Small intestine (tissue), 7 donors: Measurements from ENCODE around the gene PIGP. TPM values are rescaled to one million over a fixed set of nuclear protein-coding genes. Genes with fewer than 3 reads are reported as not detected.
A peak's percentile ranks its signal among the peaks of the same experiment; 100 is the strongest.

Experiments used
- DNase-seq, 2 donors: peaks; one replicate each; pipeline versions ENCODE4 v3.0.0 to v3.0.0-alpha.2; 2013
- FAIRE-seq: peaks from 2 replicates; lab custom pipeline; 2012; peaks lifted over from hg19 to GRCh38; lab: Jason Lieb, UNC
- H3K27ac ChIP-seq, 3 donors: one replicate each; pipeline ENCODE4 v1.5.1; 2013; ENCODE audit warnings: low read length in 2 of 3, mild to moderate bottlenecking in 2 of 3, control low read depth in 1 of 3, inconsistent platforms in 1 of 3, low read depth in 1 of 3, moderate library complexity in 1 of 3
- H3K27me3 ChIP-seq, 3 donors: one replicate each; pipeline ENCODE4 v1.6.1; 2013; ENCODE audit warnings: low read length in 3 of 3, inconsistent platforms in 1 of 3; ENCODE audit not compliant: control insufficient read depth in 3 of 3, insufficient read depth in 3 of 3
- H3K36me3 ChIP-seq, 3 donors: one replicate each; pipeline ENCODE4 v1.6.1; 2013; ENCODE audit warnings: low read length in 3 of 3, inconsistent platforms in 1 of 3, low read depth in 1 of 3, mild to moderate bottlenecking in 1 of 3, moderate library complexity in 1 of 3; ENCODE audit not compliant: control insufficient read depth in 3 of 3, insufficient read depth in 2 of 3
- H3K4me1 ChIP-seq, 3 donors: one replicate each; pipeline ENCODE4 v1.6.1; 2013; ENCODE audit warnings: low read length in 2 of 3, inconsistent platforms in 1 of 3, low read depth in 1 of 3, mild to moderate bottlenecking in 1 of 3, moderate library complexity in 1 of 3; ENCODE audit not compliant: control insufficient read depth in 3 of 3, insufficient read depth in 2 of 3
- H3K4me3 ChIP-seq, 3 donors: one replicate each; pipeline ENCODE4 v1.5.1; 2013; ENCODE audit warnings: low read length in 3 of 3, control low read depth in 1 of 3, inconsistent platforms in 1 of 3, low read depth in 1 of 3, mild to moderate bottlenecking in 1 of 3, moderate library complexity in 1 of 3
- H3K9me3 ChIP-seq, 2 donors: one replicate each; pipeline ENCODE4 v1.6.1; 2013; ENCODE audit warnings: low read depth in 1 of 2, low read length in 1 of 2; ENCODE audit not compliant: control insufficient read depth in 2 of 2, insufficient read depth in 1 of 2
- WGBS, 3 donors: extraction: QIAGEN DNeasy Blood & Tissue Kit; methylation state at CpG; one replicate each; pipeline ENCODE4 v1.1.7; 2013; 5-methylcytosine and 5-hydroxymethylcytosine counted together
- polyA plus RNA-seq, 4 donors: library from polyadenylated mRNA; stranded (reverse) in 3 of 4; unstranded in 1 of 4; fragments of 200-250 nt in 3 of 4; fragments of 120-200 nt in 1 of 4; gene quantifications; one replicate each; pipeline versions ENCODE4 v1.2.1 to v1.2.3, GENCODE V29; 2013
- donor health status: healthy with polysubstance abuse.
- donor health status: control.
- donor health status: control.
- donor health status: Bipolar disorder and iron deficiency.
- donor health status: healthy.

The PIGP gene
- polyA plus RNA-seq, 4 donors, result 10.5 to 43.3 (median 24.4) TPM

- no peaks in the 10 kb centered on the region for H3K36me3 ChIP-seq
- FAIRE-seq (no peak), DNase-seq (no peak)
- H3K4me1 ChIP-seq, result peaks cover 4 to 8% (median 5%) of the 10 kb centered on the region in 3 donors
- no peaks in the 10 kb centered on the region for H3K27me3 ChIP-seq
- H3K9me3 ChIP-seq, result no peaks in the 10 kb centered on the region
- H3K4me3 ChIP-seq, result peak overlapping the region; percentile 67 to 87 (median 77)
- 2 to 7% (median 3%) methylated on average over 13 of the region's 13 CpGs for WGBS, 3 donors
- H3K27ac ChIP-seq, result peak overlapping the region; percentile 89 to 94 (median 94)
Observed at GRCh38 chr21:37074197-37074510, 1.3 kb upstream of the PIGP start.

GRCh38 chr21:37073417-37074196 is 736 bp upstream of the PIGP start:
- Histone ChIP-seq H3K4me1 (peaks cover 4 to 8% (median 5%) of the 10 kb centered on the region in 3 donors), H3K36me3 (peaks cover 0 to 4% (median 0%) of the 10 kb centered on the region in 3 donors), H3K9me3 (peaks cover 0 to 2% of the 10 kb centered on the region in 2 donors), H3K27me3 (no peaks in the 10 kb centered on the region), H3K4me3 (peak overlapping the region; percentile 67 to 87 (median 77)), H3K27ac (peak overlapping the region; percentile 89 to 94 (median 94))
- DNase-seq, result peak in 1 of 2 donors; percentile 44
- 0% methylated on average over 70 of the region's 70 CpGs for WGBS, 3 donors
- FAIRE-seq, result no peak

DNA sequence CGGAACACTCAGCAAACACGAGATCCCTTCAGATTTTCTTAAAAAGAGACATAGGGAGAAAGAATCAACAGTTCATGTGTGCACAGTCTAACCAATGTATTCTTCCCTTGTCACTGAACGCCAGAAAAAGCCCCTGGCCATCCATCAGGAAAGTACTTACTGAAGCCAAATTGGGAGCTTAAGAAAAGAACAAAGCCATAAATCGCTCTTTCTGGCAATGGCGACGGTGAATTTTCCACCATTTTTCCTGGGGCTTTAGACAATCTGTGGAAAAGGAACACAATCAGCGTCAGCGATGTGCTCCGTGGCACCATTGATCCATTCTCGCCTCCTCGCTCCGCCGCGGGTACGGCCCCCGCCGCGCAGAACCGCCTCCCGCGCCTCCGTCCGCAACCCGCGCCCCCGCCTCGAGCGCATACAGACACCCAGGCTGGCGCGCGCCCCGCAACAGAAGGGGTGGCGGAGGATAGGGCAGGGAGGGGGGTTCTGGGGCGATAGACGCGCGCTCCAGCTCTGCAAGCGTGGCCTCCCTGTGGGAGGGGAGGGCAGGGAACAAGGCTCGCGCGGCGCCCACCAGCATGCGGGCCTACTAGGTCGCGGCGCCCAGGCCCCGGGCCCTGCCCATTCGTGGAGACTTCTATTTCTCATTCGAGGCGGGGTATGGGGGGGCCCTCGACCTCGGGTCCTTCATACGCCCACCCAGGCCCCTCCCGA is 440 bp downstream of the PIGP start:
- FAIRE-seq (no peak), DNase-seq (peak in 1 of 2 donors; percentile 78)
- Histone ChIP-seq H3K4me3 (peak overlapping the region; percentile 76 to 87 (median 85)), H3K9me3 (peaks cover 0 to 5% of the 10 kb centered on the region in 2 donors), H3K27me3 (no peaks in the 10 kb centered on the region), H3K36me3 (peaks cover 0 to 8% (median 2%) of the 10 kb centered on the region in 3 donors), H3K27ac (peak overlapping the region; percentile 94 to 99 (median 97)), H3K4me1 (peaks cover 4 to 8% (median 5%) of the 10 kb centered on the region in 3 donors)
- WGBS, 3 donors, result 0 to 1% (median 1%) methylated on average over 51 to 54 of the region's 54 CpGs

DNA sequence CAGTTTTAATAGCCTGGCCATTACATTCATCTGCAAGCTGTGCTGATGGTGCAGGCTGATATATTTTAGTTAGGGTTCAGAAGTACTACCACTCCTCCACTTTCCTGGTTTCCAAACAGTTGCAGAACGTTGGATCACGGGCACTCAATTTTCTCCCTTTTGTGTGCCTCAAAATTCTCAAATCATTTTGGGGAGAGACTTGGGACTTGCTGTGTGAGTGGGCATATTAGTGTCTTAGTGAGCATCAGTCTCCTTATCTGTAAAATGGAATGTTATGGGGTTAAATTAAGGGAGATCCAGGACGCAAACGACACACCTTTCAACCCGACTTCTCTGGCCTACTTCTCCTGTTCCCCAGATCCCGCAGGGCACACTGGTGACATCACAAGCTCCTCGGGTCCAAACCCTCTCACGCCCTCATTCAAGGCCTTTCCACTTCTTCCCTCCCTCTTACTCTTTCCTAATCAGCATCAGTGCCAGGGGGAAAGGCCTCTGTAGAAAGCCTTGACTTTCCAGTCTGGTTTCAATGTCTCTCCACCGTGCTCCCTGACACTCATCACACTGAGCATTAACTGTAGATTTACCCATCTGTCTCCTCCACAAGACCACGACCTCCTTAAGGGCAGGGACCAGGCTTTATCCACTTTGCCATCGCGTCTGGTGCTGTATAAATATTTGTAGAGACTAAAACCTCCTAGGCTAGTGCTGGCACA is 1.2 kb downstream of the PIGP start:
- Histone ChIP-seq H3K4me1 (peaks cover 4 to 8% (median 5%) of the 10 kb centered on the region in 3 donors), H3K27me3 (no peaks in the 10 kb centered on the region), H3K9me3 (peaks cover 0 to 5% of the 10 kb centered on the region in 2 donors), H3K36me3 (peaks cover 0 to 8% (median 2%) of the 10 kb centered on the region in 3 donors), H3K27ac (peak overlapping the region; percentile 94 to 99 (median 97)), H3K4me3 (peak overlapping the region in 2 of 3 donors; percentile 85 to 87)
- DNase-seq (peak; percentile 68 to 78), FAIRE-seq (no peak)
- 15 to 23% (median 21%) methylated on average over 12 of the region's 12 CpGs for WGBS, 3 donors

- WGBS, 3 donors, result 91 to 93% (median 93%) methylated on average over 9 of the region's 9 CpGs
- no peak for DNase-seq
- Histone ChIP-seq H3K4me3 (no peak overlapping the region), H3K27me3 (no peaks in the 10 kb centered on the region), H3K4me1 (peaks cover 0 to 1% (median 0%) of the 10 kb centered on the region in 3 donors), H3K27ac (no peak overlapping the region), H3K9me3 (peaks cover 0 to 5% of the 10 kb centered on the region in 2 donors), H3K36me3 (peaks cover 2 to 8% (median 4%) of the 10 kb centered on the region in 3 donors)
- FAIRE-seq, result no peak
Observed at GRCh38 chr21:37065561-37066177, 7.2 kb downstream of the PIGP start.

DNA sequence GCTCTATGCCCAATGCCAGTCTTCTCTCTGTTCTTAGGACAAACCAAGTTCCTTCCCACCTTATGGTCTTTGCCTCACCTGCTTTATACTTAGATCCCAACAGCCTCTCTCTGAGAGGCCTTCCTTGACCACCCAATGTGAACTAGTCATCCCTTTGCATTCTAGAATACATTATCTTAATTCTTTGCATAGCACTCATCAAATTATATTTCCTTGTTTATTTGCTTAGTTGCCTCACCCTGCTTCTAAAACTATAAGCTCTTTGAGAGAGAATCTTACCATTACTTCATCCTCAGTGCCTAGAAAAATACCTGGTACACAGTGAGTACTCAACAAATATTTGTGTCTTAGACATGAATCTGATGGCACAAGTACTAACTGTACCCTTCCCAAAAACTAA is 8.0 kb downstream of the PIGP start:
- no peak overlapping the region for H3K27ac ChIP-seq
- peaks cover 2 to 8% (median 4%) of the 10 kb centered on the region in 3 donors for H3K36me3 ChIP-seq
- peaks cover 0 to 8% (median 0%) of the 10 kb centered on the region in 3 donors for H3K4me1 ChIP-seq
- H3K4me3 ChIP-seq, result no peak overlapping the region
- H3K27me3 ChIP-seq, result no peaks in the 10 kb centered on the region
- DNase-seq, result no peak
- no peak for FAIRE-seq
- peaks cover 0 to 5% of the 10 kb centered on the region in 2 donors for H3K9me3 ChIP-seq

DNA sequence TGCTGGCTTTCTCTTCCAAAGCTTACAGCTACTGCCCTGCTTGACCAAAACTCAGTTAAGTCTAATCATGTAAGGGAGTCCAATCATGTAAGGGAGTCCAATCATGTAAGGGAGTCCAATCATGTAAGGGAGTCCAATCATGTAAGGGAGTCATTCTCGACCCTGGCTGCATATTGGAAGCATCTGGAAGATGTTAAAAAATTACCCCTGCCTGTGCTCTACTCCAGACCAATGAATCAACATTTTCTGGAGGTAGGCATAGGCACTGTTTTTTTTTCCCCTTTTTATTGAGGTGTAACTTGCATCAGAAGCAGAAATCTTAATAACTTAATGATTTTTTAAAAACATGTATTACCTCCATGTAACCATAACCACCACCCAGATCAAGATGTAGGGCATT is 9.4 kb downstream of the PIGP start:
- DNase-seq (no peak), FAIRE-seq (no peak)
- peaks cover 0 to under 1% of the 10 kb centered on the region in 2 donors for H3K9me3 ChIP-seq
- H3K36me3 ChIP-seq, result peaks cover under 1 to 4% (median 3%) of the 10 kb centered on the region in 3 donors
- WGBS, 3 donors, result 65 to 87% (median 67%) methylated on average over 1 of the region's 1 CpG
- H3K4me3 ChIP-seq, result no peak overlapping the region
- H3K4me1 ChIP-seq, result peaks cover 0 to 8% (median 0%) of the 10 kb centered on the region in 3 donors
- no peak overlapping the region for H3K27ac ChIP-seq
- H3K27me3 ChIP-seq, result no peaks in the 10 kb centered on the region

GRCh38 chr21:37062593-37062935 is 10.3 kb downstream of the PIGP start:
- Histone ChIP-seq H3K9me3 (no peaks in the 10 kb centered on the region), H3K27me3 (no peaks in the 10 kb centered on the region), H3K27ac (no peak overlapping the region), H3K4me1 (peaks cover 0 to 8% (median 0%) of the 10 kb centered on the region in 3 donors), H3K4me3 (no peak overlapping the region), H3K36me3 (peaks cover 0 to 4% (median 0%) of the 10 kb centered on the region in 3 donors)
- FAIRE-seq (no peak), DNase-seq (no peak)
- 82 to 91% (median 89%) methylated on average over 6 of the region's 6 CpGs for WGBS, 3 donors
